Caco-2 (cell line): ENCODE data around the gene CARS1. TPM values are rescaled to one million over a fixed set of nuclear protein-coding genes. Genes with fewer than 3 reads are reported as not detected.

Experiments
- BruUV-seq: library from RNA; stranded (reverse); fragments of 400-500 nt; replicated peaks from 2 replicates; lab custom pipeline; 2021; lab: Mats Ljungman, UMichigan
- CTCF ChIA-PET: fragments of 300-600 bp; sonication (Branson Sonifier 250); formaldehyde crosslinking; loops from one replicate; lab custom pipeline; 2022; ENCODE audit warnings: antibody characterized with exemption; lab: Charles Lee
- POLR2A ChIA-PET: fragments of 300-600 bp; sonication (Branson Sonifier 250); formaldehyde crosslinking; loops from one replicate; lab custom pipeline; 2022; ENCODE audit warnings: antibody characterized with exemption; lab: Charles Lee
- DNase-seq, 2 experiments: peaks; one replicate each; pipeline versions ENCODE4 v3.0.0 to v3.0.0-alpha.2; 2020 to 2022
- H3K27me3 ChIP-seq: replicated peaks from 2 replicates; pipeline ENCODE4 v1.6.0; 2011; ENCODE audit warnings: low read length; ENCODE audit not compliant: control insufficient read depth, insufficient read depth
- H3K36me3 ChIP-seq: 2 replicates; pipeline ENCODE4 v1.5.1; 2011; ENCODE audit warnings: low read length; ENCODE audit not compliant: control insufficient read depth, insufficient read depth
- H3K4me1 ChIP-seq: fragments of 250-450 bp; sonication (Bioruptor Pico); 2 replicates; pipeline ENCODE4 v1.5.1; 2020; ENCODE audit warnings: mild to moderate bottlenecking
- H3K4me3 ChIP-seq: 2 replicates; pipeline ENCODE4 v1.5.1; 2011; ENCODE audit warnings: low read depth, mild to moderate bottlenecking, control low read depth, low read length
- H3K9me3 ChIP-seq: fragments of 250-450 bp; sonication (Bioruptor Pico); 2 replicates; pipeline ENCODE4 v1.5.1; 2020; ENCODE audit warnings: mild to moderate bottlenecking, moderate library complexity
- H3K27ac Mint-ChIP-seq: one replicate; pipeline ENCODE4 v1.8.0; 2022; ENCODE audit warnings: mixed read lengths; ENCODE audit not compliant: unreplicated experiment
- H3K27me3 Mint-ChIP-seq: one replicate; pipeline ENCODE4 v1.8.0; 2022; ENCODE audit warnings: mixed read lengths; ENCODE audit not compliant: insufficient read depth, unreplicated experiment
- H3K36me3 Mint-ChIP-seq: one replicate; pipeline ENCODE4 v1.8.0; 2022; ENCODE audit warnings: mild to moderate bottlenecking, mixed read lengths; ENCODE audit not compliant: insufficient read depth, unreplicated experiment
- H3K4me1 Mint-ChIP-seq: one replicate; pipeline ENCODE4 v1.8.0; 2022; ENCODE audit warnings: low read depth, mixed read lengths; ENCODE audit not compliant: unreplicated experiment
- H3K4me3 Mint-ChIP-seq: one replicate; pipeline ENCODE4 v1.8.0; 2022; ENCODE audit warnings: mild to moderate bottlenecking, moderate library complexity, mixed read lengths; ENCODE audit not compliant: unreplicated experiment
- H3K9me3 Mint-ChIP-seq: one replicate; pipeline ENCODE4 v1.8.0; 2022; ENCODE audit warnings: mixed read lengths; ENCODE audit not compliant: unreplicated experiment
- intact Hi-C: fragments of 100-400 bp; cut with micrococcal nuclease; formaldehyde crosslinking; loops from one replicate; pipeline ENCODE4 v1.10.0; 2022; ENCODE audit not compliant: unreplicated experiment
- total RNA-seq: library from RNA; stranded (reverse); gene quantifications from 2 replicates; pipeline ENCODE4 v1.2.3, GENCODE V29; 2022
- TF ChIP-seq, protein P1 (sequence below), 2 experiments: fragments of 200-600 bp in 1 of 2; IDR thresholded peaks; 1 replicate in 1 of 2; 2 replicates in 1 of 2; pipeline versions ENCODE4 v1.5.1 to v1.8.0; 2011 to 2022; ENCODE audit warnings: antibody characterized with exemption in 1 of 2, control low read depth in 1 of 2, inconsistent platforms in 1 of 2, low read depth in 1 of 2, low read length in 1 of 2, mild to moderate bottlenecking in 1 of 2, moderate library complexity in 1 of 2; ENCODE audit not compliant: insufficient read depth in 1 of 2, severe bottlenecking in 1 of 2, unreplicated experiment in 1 of 2

Gene CARS1
- total RNA-seq, 1 experiment from 2014 or later, result 121 TPM

DNA sequence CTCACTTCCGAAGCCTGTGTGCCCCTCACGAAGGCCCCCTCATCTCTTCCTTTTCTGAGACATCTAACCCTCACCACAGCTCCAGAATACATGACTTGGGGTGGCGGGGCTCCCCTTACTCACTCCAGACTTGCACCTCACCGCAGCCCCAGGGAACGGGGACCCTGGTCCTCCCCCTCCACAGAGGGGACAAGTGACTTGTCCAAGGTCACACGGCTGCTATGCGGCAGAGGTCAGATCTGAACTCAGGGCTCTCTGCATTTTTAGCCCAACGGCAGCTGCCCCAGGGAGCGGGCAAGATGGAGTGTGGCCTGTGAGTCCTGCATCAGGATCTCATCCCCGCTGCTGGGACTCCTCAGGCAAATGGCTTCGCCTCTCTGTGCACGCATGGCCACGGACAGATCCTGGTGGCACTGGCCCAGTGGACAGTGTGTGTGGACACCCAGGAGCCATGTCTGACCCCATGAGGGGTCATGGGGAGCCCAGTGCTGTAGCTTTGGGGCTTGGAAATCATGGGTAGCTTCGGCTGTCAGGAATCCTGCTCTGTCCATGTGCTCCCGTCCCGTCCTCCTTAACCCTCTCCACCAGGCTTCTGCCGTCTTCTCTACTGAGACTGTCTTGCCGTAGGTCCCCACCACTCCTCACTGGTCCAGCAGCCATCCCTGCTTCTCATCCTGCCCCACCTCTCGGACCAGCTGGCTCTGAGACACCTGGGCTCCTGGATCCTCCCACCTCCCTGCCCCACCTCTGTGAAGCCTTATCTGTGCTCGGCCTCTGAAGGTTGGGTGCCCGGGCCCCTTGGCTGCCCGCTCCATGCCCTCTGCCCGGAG, 48.0 kb upstream of the CARS1 start:
- intact Hi-C loops, result no loop called here
- Histone ChIP-seq H3K27me3 (no peaks in the 10 kb centered on the region), H3K4me1 (no peaks in the 10 kb centered on the region), H3K36me3 (no peaks in the 10 kb centered on the region), H3K4me3 (no peak overlapping the region), H3K9me3 (no peaks in the 10 kb centered on the region)
- no peak for DNase-seq
- Mint-ChIP-seq H3K4me1 (no peaks in the 10 kb centered on the region), H3K4me3 (no peak overlapping the region), H3K27ac (no peak overlapping the region), H3K9me3 (peaks cover under 1% of the 10 kb centered on the region), H3K27me3 (peaks cover 3% of the 10 kb centered on the region), H3K36me3 (no peaks in the 10 kb centered on the region)
- no TSS peak for BruUV-seq
- TF ChIP-seq, protein P1, sequence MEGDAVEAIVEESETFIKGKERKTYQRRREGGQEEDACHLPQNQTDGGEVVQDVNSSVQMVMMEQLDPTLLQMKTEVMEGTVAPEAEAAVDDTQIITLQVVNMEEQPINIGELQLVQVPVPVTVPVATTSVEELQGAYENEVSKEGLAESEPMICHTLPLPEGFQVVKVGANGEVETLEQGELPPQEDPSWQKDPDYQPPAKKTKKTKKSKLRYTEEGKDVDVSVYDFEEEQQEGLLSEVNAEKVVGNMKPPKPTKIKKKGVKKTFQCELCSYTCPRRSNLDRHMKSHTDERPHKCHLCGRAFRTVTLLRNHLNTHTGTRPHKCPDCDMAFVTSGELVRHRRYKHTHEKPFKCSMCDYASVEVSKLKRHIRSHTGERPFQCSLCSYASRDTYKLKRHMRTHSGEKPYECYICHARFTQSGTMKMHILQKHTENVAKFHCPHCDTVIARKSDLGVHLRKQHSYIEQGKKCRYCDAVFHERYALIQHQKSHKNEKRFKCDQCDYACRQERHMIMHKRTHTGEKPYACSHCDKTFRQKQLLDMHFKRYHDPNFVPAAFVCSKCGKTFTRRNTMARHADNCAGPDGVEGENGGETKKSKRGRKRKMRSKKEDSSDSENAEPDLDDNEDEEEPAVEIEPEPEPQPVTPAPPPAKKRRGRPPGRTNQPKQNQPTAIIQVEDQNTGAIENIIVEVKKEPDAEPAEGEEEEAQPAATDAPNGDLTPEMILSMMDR (IDR thresholded peaks at IDR 0.05; ENCODE audit: insufficient read depth in 1 of 2, low read depth in 1 of 2, low read length in 1 of 2, severe bottlenecking in 1 of 2, unreplicated experiment in 1 of 2), result no peak
- ChIA-PET POLR2A (no interaction called here), CTCF (no interaction called here)

DNA sequence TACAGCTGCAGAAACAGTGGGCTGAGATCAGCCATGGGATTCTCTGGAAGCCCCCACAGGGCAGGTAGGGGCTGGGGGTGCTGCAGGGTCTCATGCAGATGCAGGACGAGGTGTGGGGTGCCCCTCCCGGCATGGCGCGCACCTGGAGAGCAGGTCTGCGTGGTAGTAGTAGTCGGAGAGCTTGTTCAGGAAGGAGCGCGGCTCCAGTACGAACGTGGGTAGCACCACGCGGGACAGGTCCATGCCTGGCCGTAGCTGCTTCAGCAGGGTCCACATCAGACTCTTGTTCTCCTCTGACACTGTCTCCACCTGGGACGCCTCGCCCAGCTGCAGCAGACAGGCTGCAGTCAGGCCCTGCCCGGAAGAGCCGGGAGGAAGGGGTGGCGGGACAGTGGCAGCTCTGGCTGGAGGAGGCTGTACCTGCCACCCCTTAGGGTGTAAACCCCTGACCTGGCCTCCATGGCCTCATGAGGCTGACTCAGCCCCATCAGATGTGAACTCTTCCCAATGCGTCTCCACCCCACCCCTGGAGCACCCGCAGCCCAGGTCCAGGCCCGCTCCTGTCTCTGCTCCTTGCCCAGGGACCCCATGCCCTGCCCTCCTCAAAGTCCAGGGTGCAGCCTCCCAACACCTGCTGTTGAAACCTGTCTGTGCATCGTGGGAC, 47.0 kb upstream of the CARS1 start:
- Mint-ChIP-seq H3K9me3 (no peaks in the 10 kb centered on the region), H3K36me3 (no peaks in the 10 kb centered on the region), H3K4me3 (no peak overlapping the region), H3K4me1 (no peaks in the 10 kb centered on the region), H3K27ac (no peak overlapping the region), H3K27me3 (peaks cover 3% of the 10 kb centered on the region)
- intact Hi-C loops, result no loop called here
- Histone ChIP-seq H3K4me3 (no peak overlapping the region), H3K36me3 (no peaks in the 10 kb centered on the region), H3K9me3 (no peaks in the 10 kb centered on the region), H3K4me1 (no peaks in the 10 kb centered on the region), H3K27me3 (no peaks in the 10 kb centered on the region)
- POLR2A ChIA-PET, result no interaction called here
- TF ChIP-seq, protein P1 (IDR thresholded peaks at IDR 0.05; ENCODE audit: insufficient read depth in 1 of 2, low read depth in 1 of 2, low read length in 1 of 2, severe bottlenecking in 1 of 2, unreplicated experiment in 1 of 2), result no peak
- BruUV-seq, result no TSS peak
- no peak for DNase-seq
- CTCF ChIA-PET, result no interaction called here

DNA sequence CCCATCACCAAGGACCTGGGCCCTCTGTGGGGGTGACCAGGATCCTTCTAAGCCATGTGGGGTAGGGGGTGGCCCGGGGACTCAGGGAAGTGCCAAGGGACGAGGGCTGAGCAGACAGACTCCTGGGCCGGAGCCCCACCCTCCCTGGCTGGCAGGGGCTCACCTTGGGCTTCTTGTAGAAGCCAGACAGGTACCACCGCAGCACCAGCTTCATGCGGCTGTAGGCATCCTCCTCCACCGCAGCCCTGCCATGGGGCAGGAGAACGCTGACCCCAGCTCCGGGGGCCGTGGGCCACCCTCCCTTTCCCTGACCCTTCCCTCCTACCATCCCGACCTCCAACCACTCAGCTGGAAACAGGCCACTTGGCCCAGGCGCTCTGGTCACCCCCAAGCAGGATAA, 45.9 kb upstream of the CARS1 start:
- no peak overlapping the region for H3K4me3 Mint-ChIP-seq
- intact Hi-C loops, result no loop called here
- H3K36me3 Mint-ChIP-seq, result no peaks in the 10 kb centered on the region
- ChIA-PET CTCF (no interaction called here), POLR2A (no interaction called here)
- H3K27me3 Mint-ChIP-seq, result peaks cover 5% of the 10 kb centered on the region
- no peak overlapping the region for H3K27ac Mint-ChIP-seq
- no peaks in the 10 kb centered on the region for H3K27me3 ChIP-seq
- H3K4me1 Mint-ChIP-seq, result no peaks in the 10 kb centered on the region
- TF ChIP-seq, protein P1 (IDR thresholded peaks at IDR 0.05; ENCODE audit: insufficient read depth in 1 of 2, low read depth in 1 of 2, low read length in 1 of 2, severe bottlenecking in 1 of 2, unreplicated experiment in 1 of 2), result no peak
- no peaks in the 10 kb centered on the region for H3K9me3 Mint-ChIP-seq
- no TSS peak for BruUV-seq
- no peak for DNase-seq
- no peaks in the 10 kb centered on the region for H3K9me3 ChIP-seq
- H3K4me1 ChIP-seq, result no peaks in the 10 kb centered on the region
- H3K36me3 ChIP-seq, result no peaks in the 10 kb centered on the region
- H3K4me3 ChIP-seq, result no peak overlapping the region
